HG03432 (cell line): ENCODE measurements around the gene CCDC137.
"Not testable (repeated sequence)": the region's sequence is repeated elsewhere in the genome, so short reads cannot be mapped to it uniquely, and the experiment has no call there.

ENCODE experiments used
- ATAC-seq: cut with Tn5 transposase; IDR thresholded peaks from one replicate; pipeline ENCODE4 v1.9.1; 2021; ENCODE audit warnings: mild to moderate bottlenecking, moderate library complexity; ENCODE audit not compliant: unreplicated experiment

The CCDC137 gene

GRCh38 chr17:81666342-81667191, at the start of gene CCDC137, which contains the start of gene OXLD1:
Gene CCDC137 (plus strand): TSS chr17:81666737. CDS start chr17:81666767, 30 bp downstream.
Gene OXLD1 (minus strand): TSS chr17:81666605. CDS start chr17:81666577, 28 bp downstream.
- peak; percentile 89 for ATAC-seq

- no peak for ATAC-seq
Observed at GRCh38 chr17:81616877-81617276, 49.7 kb upstream of the CCDC137 start.

- ATAC-seq = not testable (repeated sequence)
Observed at GRCh38 chr17:81618307-81618706, 48.2 kb upstream of the CCDC137 start.

GRCh38 chr17:81621494-81622130, 44.9 kb upstream of the CCDC137 start:
- no peak for ATAC-seq

- ATAC-seq = no peak
Observed at GRCh38 chr17:81630274-81630673, 36.3 kb upstream of the CCDC137 start.

- no peak for ATAC-seq
Observed at GRCh38 chr17:81631482-81631881, 35.1 kb upstream of the CCDC137 start.

- ATAC-seq = no peak
Observed at GRCh38 chr17:81635431-81635830, 31.1 kb upstream of the CCDC137 start.

GRCh38 chr17:81635973-81636504, 30.5 kb upstream of the CCDC137 start:
- peak; percentile 3 for ATAC-seq

GRCh38 chr17:81636505-81637288, 29.8 kb upstream of the CCDC137 start, which contains the start of the genes NPLOC4 and TSPAN10:
Gene NPLOC4 (minus strand): TSS chr17:81637112. CDS start chr17:81636930, 182 bp downstream.
Gene TSPAN10 (plus strand): TSS chr17:81637196. CDS start chr17:81642413, 5,217 bp downstream.
- peak; percentile 92 for ATAC-seq

- ATAC-seq = no peak
Observed at GRCh38 chr17:81638683-81639082, 27.9 kb upstream of the CCDC137 start.

- ATAC-seq = no peak
Observed at GRCh38 chr17:81640011-81640410, 26.5 kb upstream of the CCDC137 start.

- no peak for ATAC-seq
Observed at GRCh38 chr17:81641825-81642489, 24.6 kb upstream of the CCDC137 start.

GRCh38 chr17:81644496-81644895, 22.0 kb upstream of the CCDC137 start:
- ATAC-seq = no peak

- ATAC-seq = no peak
Observed at GRCh38 chr17:81644976-81645952, 21.3 kb upstream of the CCDC137 start.

GRCh38 chr17:81646869-81647600, 19.5 kb upstream of the CCDC137 start:
- ATAC-seq = no peak

GRCh38 chr17:81647640-81648012, 18.9 kb upstream of the CCDC137 start:
- ATAC-seq = no peak

GRCh38 chr17:81648013-81648706, 18.4 kb upstream of the CCDC137 start:
- ATAC-seq = no peak

- no peak for ATAC-seq
Observed at GRCh38 chr17:81648707-81649085, 17.8 kb upstream of the CCDC137 start.
